GM21786 (cell line): ENCODE measurements around the gene PADI6.
"Not testable (repeated sequence)": the region's sequence is repeated elsewhere in the genome, so short reads cannot be mapped to it uniquely, and the experiment has no call there.

Source experiments
- ATAC-seq: cut with Tn5 transposase; IDR thresholded peaks from one replicate; pipeline ENCODE4 v1.9.1; 2021; ENCODE audit not compliant: unreplicated experiment

PADI6 gene

DNA sequence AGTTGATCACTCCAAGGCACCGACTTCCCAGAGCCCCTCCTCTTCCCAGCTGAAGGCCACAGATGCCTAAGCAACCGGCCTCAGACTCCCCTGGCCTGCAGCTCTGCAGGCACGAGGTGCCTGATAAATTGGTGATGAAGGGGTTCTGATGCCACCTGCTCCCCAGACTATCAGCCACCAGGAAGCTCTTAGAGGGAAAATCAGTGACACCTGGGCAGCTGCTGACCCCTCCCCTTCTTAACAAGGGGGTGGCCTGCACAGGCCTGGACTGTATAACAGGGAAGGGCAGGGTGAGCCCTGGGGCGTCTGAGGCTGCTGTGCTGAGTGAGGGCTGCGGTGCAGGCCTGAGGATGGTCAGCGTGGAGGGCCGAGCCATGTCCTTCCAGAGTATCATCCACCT lies at the start of gene PADI6:
Gene PADI6 (plus strand): TSS at position 301 of the 400 bp plus-strand sequence. CDS start 50 bp downstream, at position 351.
- ATAC-seq: no peak

DNA sequence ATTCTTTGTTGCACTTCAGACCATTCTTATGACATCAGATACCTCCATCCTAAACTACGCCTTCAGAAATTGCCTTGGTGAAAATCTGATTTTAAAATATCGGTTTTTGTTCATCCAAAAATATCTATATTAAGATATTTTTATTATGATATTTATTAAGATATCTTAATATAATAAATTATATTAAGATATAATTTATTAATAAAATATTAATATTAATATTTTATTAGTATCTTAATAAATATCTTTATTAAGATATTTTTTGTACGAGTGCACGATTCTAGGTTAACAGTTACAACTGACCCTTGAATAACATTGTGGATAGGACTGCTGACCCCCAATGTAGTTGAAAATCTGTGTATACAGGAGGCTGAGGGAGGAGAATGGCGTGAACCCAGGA lies 43.1 kb upstream of the PADI6 start:
- ATAC-seq: no peak

DNA sequence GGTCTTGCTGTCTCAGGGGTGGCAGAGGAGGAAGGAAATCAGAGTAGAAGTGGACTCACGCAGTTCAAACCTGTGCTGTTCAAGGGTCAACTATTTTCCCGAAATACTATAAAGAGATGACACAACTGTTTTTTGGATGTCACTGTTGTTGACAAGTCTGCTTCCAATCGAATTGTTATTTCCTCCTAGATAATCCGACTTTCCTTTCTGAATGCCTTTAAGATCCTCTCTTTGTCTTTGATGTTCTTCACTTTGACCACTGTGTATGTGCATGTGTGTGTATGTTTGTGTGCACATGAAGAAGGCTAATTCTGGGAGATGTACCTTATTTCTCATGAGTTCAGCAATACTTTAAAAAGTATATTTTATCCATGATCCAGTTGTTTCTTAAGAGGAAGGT lies 42.4 kb upstream of the PADI6 start:
- ATAC-seq: no peak

DNA sequence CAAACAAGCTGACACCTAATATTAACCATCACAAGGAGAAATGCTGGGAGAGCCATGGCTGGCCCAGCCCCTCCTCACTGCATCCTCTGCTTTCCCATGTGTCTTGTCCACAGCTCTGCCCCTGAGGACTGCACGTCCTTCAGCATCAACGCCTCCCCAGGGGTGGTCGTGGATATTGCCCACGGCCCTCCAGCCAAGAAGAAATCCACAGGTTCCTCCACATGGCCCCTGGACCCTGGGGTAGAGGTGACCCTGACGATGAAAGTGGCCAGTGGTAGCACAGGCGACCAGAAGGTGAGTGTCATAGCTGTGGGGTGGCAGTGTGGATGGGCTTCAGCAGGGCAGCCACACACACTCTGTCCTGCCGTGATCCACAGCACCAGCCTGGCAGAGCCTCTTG lies 41.1 kb upstream of the PADI6 start:
- ATAC-seq: no peak

DNA sequence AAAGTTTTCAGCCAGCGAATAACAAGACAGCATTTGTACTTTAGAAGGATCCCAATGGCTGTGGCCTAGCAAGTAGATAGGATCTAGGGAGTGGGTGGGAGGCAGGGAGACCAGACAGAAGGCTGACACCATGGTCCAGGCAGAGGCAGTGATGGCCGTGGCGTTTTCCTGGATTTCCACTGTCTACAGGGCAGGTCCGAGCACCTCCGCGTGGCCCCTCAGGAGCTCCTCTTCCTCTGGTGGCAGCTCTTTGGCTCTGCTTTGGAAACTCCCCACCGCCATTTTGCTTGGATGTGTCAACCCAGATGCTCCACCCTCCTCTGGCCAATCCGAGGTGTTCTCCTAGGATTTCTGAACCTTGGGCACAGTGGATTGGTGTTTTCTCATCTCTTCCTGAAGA lies 38.9 kb upstream of the PADI6 start:
- no peak for ATAC-seq

DNA sequence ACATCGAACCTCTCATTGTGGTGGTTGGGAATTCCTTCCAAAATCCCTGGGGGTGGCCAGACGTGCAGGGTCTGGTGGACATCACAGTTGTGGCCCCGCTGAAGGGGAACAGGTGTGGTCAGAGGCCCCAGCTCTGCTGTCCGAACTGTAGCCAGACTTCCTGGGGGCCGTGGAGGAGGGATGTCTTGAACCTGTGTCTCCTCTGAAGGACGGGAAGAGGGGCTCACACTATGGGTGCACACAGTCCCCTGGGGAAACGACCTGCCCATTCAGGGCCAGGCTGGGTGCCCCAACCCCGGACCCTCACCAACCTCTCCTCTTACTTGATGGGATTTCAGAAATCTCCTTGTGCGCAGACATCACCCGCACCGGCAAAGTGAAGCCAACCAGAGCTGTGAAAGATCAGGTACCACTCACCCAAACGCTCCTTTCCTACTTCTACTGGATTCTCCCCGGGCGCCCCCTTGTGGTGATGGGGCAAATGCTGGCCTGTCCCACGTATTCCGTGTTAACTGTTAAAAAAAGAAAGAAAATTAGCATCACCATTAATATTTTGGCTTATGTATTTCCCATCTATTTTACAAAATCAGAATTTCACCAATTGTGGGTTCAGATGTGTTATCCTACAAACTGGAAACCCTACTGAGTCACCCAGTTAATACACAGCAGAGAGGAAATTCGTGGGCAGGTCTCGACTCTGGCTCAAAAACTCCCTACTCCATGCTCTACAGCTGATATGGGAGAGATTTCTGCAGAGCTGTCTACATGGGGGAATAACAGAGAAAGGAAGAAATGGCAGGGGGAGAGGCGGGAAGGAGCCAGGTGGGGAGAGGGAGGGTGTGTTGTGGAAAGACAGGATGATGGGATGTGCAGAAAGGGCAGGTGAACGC lies 35.9 kb upstream of the PADI6 start:
- ATAC-seq: no peak

DNA sequence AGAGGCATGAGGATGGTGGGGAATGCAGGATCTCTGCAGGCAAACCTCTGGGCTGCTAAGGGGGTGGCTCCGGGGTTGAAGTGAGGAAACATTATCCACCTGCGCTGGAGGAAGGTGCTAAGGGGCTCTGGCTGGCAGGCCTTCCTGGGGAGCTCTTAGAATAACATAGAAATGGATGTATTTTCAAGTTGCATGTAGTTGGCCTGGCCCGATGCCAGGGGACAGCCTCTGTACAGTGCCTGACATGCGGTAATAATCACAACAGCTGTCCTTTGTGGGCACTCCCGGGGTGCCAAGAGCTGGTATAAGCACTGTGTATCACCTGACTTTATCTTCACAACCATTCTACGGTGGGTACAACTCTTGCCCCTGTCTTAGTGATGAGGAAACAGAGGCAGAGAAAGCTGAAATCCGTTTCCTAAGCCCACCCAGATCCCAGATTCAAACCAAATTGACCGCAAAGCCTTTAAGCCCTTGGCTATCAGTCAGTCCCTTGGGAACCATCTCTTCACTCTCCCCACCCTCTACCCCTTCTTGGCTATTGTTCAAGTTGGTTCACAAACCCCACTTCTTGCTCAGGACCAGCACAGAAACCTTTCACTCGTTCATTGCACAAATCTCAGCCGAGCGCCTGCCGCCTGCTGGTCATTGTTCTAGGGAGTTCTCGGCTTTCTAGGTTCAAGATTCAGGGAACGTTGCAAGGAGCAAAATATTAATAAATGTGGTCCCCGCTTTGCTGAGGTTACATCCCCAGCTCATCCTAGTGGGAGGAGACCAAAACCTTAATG lies 33.1 kb upstream of the PADI6 start:
- no peak for ATAC-seq

DNA sequence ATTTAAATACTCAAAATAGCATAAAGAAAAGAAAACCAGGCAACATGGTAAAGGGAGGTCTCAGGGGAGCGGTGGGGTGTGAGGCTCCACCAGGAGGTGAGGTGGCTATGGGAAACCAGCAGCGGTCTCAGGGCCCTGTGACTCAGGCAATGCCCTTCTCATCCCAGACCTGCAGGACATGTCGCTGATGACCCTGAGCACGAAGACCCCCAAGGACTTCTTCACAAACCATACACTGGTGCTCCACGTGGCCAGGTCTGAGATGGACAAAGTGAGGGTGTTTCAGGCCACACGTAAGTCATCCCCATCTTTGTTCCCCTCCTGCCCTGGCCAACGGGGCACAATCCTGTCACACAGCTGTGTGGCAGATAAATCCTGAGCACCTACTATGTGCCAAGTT lies 32.5 kb upstream of the PADI6 start:
- ATAC-seq: no peak

DNA sequence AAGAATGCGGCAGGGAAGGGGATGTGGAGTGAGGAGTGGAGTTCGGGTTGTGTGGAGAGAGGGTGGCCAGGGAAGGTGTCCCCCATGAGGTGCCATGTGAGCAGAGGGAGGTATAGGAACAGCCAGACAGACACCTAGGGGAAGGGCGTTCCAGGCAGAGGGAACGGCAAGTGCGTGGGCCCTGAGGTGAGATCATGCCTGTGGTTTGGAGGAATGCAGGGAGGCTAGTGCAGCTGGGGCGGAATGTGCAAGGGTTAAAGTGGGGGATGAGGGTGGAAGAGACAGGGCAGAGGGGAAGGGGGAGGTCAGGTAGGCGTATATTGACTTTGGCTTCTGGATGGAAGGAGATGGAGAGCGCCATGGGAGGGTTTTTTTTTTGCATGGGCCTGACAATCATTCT lies 31.6 kb upstream of the PADI6 start:
- ATAC-seq: no peak

DNA sequence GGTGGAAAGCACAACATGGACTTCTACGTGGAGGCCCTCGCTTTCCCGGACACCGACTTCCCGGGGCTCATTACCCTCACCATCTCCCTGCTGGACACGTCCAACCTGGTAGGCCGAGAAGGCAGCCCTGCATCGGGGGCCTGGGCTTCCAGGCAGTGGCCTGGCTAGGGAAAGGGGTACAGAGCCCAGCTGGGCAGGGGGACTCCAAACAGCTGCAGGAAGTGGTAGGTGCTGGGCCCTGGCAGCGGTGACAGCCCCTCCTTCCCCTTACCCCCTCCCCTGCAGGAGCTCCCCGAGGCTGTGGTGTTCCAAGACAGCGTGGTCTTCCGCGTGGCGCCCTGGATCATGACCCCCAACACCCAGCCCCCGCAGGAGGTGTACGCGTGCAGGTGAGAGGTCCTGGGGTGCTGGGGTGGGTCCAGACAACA lies 30.0 kb upstream of the PADI6 start:
- no peak for ATAC-seq

DNA sequence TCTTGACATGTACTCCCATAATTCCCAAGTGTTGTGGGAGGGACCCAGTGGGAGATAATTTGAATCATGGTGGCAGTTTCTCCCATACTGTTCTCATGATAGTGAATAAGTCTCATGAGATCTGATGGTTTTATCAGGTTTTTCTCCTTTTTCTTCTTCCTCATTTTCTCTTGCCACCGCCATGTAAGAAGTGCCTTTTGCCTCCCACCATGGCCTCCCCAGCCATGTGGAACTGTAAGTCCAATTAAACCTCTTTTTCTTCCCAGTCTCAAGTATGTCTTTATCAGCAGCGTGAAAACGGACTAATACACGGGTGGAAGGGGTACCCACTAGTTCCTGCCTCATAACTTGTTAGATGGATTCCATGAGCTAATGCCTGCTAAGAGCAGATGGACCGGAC lies 26.5 kb upstream of the PADI6 start:
- not testable (repeated sequence) for ATAC-seq

DNA sequence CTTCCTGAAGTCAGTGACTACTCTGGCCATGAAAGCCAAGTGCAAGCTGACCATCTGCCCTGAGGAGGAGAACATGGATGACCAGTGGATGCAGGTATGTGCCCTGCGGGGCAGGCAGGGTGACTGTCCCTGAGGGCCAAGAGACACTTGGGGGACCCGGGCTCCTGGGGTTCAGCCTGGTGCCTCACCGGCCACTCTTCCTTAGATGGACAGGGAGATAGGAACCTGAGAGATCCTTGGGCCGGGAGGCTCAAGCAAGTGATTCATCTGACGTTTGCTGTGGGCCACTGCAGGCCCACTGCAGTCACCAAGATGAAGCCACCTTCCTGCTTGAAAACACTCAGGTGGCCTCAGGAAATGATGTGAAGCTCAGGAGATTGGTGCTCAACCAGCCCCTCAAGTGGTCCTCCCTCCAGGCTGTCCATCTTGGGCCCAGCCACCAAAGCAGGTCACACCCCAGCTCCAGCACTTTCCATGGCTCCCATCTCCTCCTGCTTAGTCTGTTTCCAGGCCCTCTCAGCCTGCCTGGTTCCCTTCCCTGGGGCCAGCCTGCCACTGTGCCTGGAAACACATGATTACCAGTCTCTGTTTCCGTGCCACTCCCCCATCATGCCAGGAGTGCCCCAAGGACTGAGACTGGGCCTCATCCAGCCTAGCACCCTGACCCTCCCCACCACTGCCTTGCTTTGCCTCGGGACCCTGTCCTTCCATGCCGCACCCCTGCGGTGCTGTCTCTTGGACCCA lies 25.8 kb upstream of the PADI6 start:
- no peak for ATAC-seq

DNA sequence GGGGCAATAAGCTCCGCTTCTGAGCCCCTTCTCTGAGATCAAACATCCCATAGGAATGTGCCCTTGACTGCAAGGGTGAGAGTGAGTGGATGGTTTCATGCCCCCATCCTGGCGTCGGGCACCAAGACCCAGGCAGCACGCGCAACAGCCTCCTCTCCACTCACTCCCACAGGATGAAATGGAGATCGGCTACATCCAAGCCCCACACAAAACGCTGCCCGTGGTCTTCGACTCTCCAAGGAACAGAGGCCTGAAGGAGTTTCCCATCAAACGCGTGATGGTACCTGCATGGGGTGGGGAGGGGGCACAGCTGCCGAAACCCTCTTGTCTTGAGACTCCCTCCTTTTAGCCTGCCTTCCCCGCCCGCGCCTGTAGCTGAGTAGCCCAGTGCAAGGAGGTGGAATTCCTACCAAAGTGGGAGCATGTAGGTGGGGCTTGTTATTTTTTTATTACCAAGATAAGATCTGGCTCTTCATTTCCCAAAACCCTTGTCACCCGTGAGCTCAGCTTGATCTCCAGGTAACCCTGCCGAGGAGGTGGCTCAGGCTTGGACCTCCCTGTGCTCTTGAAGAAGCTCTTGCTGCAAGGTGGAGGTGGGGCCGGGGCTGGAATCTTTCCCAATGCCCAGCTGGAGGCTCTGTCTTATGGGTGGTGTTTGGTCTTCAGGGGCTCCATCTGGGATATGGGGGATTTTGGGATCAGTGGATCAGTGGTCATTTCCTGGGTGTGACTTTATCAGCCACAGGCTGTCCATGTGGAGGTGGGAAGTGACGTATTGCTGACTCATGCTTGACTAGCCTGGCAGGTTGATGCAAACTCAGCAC lies 24.0 kb upstream of the PADI6 start:
- no peak for ATAC-seq

DNA sequence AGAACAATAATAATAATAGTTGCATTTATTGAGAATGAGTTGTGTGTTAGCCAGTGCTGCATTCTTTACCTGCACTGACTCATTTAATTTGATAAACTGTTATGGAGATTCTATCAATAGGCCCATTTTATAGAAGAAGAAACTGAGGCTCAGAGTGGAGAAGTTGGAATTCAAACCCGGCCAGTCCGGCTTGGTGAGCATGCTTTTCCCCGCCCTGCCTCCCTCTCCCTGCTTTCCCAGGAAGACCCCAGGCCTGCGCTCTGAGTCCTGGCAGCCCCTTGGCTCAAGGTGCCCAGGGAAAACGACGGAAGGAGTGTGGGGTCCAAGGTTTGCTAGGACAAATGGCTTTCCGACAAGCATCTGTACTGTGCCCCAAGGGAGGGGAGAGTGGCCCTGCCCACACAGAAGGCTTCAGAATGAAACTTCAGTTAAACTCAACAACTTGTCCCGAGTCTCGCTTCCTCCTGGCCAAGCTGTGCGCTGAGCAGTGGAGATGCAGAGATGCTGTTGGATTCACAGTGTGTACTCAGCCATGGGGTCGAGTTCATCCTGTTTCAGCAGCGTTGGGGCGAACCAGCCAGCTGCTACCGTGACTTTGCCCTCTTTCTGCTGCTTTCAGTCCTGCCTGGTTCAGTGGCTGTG lies 23.3 kb upstream of the PADI6 start:
- ATAC-seq: peak; percentile 53

DNA sequence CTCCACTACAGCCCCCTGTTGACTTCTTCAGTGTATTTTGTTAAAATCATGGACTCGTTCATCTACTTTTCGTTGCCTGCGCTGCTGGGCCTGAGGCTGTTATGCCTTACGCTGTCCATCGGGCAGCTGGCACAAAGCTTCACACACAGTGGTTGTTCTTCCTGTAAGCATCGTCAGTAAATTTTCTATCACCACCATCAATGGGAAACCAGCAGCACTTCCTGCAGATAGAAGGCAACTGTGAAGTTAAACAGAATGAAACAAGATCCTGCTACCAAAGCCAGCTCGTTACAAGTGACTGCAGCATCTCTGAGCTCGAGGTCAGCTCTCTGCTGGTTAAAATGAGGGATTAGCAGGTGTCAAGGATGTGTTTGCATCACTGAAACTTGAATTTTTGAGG lies 21.9 kb upstream of the PADI6 start:
- no peak for ATAC-seq

DNA sequence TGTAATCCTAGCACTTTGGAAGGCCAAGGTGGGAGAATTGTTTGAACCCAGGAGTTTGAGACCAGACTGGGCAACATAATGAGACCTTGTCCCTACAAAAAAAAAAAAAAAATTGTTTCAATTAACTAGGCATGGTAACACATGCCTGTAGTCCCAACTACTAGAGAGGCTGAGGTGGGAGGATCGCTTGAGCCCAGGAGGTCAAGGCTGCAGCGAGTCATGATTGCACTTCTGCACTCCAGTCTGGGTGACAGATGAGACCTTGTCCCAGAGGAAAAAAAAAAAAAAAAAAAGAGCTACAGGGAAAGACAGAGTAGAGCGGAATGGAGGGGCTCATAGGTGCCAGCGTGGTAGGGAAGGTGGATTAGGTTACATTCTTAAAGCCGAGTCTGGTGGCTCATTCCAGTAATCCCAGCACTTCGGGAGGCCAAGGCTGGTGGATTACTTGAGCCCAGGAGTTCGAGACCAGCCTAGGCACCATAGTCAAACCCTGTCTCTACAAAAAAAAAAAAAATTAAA lies 21.0 kb upstream of the PADI6 start:
- ATAC-seq: no peak

DNA sequence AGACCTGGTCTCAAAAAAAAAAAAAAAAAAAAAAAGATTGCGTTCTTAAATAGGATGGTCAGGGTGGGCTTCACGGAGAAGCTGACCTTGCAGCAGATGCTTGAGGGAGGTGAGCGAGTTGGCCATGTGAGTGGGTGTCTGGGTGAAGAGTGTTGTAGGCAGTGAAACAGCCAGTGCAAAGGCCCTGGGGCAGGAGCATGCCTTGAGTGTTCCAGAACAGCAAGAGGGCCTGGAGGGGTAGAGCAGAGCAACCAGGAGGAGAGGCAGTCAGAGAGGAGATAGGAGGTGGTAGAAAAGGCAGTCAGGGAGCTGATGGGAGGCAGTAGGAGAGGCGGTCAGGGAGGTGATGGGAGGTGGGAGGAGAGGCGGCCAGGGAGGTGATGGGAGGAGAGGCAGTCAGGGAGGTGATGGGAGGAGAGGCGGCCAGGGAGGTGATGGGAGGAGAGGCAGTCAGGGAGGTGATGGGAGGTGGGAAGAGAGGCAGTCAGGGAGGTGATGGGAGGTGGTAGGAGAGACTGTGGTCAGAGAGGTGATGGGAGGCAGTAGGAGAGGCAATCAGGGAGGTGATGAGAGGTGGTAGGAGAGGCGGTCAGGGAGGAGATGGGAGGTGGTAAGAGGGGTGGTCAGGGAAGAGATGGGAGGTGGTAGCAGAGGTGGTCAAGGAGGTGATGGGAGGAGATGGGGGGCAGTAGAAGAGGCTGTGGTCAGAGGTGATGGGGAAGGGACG lies 20.2 kb upstream of the PADI6 start:
- no peak for ATAC-seq

DNA sequence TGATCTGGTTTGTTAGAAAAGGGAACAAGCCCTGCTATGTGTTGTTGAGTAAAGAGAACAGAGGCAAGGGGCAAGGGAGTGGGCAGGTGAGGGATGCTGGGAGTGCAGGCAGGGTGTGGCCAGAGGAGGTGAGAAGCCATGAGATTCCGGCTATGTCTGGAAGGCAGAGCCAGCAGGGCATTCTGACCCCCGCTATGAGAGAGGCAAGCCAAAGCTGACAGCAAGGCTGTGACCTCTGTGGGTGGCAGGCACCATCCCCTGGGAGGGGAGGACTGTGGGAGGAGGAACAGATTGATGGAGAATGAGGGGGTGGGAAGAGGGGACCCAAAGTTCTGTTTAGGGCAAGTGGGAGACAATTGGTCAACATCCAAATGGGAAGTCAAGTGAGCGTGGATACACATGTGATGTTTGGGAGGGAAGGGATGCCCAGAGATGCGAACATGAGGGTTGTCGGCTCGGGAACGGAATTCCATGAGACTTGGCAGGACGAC lies 19.5 kb upstream of the PADI6 start:
- no peak for ATAC-seq

DNA sequence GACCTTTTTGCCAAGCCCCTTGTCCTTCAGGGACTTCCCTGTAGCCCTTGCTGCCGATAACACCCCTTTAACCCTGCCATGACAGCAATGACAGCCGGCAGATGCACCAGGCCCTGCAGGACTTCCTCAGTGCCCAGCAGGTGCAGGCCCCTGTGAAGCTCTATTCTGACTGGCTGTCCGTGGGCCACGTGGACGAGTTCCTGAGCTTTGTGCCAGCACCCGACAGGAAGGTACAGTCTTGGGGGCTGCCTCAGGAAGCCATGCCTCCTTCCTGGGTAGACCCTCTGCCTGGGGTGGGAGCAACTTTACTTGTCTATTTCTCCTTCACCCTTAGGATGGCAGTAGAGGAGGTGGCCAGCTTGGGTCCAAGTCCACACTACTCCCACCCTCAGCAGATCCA lies 16.1 kb upstream of the PADI6 start:
- no peak for ATAC-seq
